UCSD-AML1 (cell line): ENCODE data around the gene PCDHGB6.
"Not testable (repeated sequence)": the region's sequence is repeated elsewhere in the genome, so short reads cannot be mapped to it uniquely, and the experiment has no call there.

Experiments
- DNase-seq: peaks from one replicate; lab custom pipeline; 2025; ENCODE audit not compliant: unreplicated experiment; lab: John Stamatoyannopoulos, UW

The PCDHGB6 gene

GRCh38 chr5:141417494-141418172, 9.8 kb downstream of the PCDHGB6 start, which contains the start of gene PCDHGB7:
Gene PCDHGB7 (plus strand): TSS chr5:141417677. CDS start chr5:141417860, 183 bp downstream.
- peak; percentile 73 for DNase-seq

- DNase-seq, result no peak
These were observed 11.5 kb downstream of the PCDHGB6 start for GRCh38 chr5:141419074-141419880.

- DNase-seq, result peak; percentile 44
These were observed 13.2 kb downstream of the PCDHGB6 start, which contains the start of gene PCDHGA11 for GRCh38 chr5:141420855-141421488. Gene PCDHGA11 (plus strand): TSS chr5:141421051. CDS start chr5:141421228, 177 bp downstream.

- DNase-seq, result no peak
These were observed 13.7 kb downstream of the PCDHGB6 start for GRCh38 chr5:141421489-141421855.

- DNase-seq, result no peak
These were observed 15.0 kb downstream of the PCDHGB6 start for GRCh38 chr5:141422742-141423291.

GRCh38 chr5:141427783-141428426, 20.1 kb downstream of the PCDHGB6 start:
- DNase-seq, result no peak

GRCh38 chr5:141430332-141431113, 22.7 kb downstream of the PCDHGB6 start, which contains the start of gene PCDHGA12:
Gene PCDHGA12 (plus strand): TSS chr5:141430507. CDS start chr5:141430760, 253 bp downstream.
- peak; percentile 64 for DNase-seq

GRCh38 chr5:141431286-141431685, 23.5 kb downstream of the PCDHGB6 start:
- no peak for DNase-seq

- DNase-seq, result not testable (repeated sequence)
These were observed 24.5 kb downstream of the PCDHGB6 start for GRCh38 chr5:141432308-141432707.

- not testable (repeated sequence) for DNase-seq
These were observed 24.9 kb downstream of the PCDHGB6 start for GRCh38 chr5:141432726-141433125.

GRCh38 chr5:141434006-141434405, 26.2 kb downstream of the PCDHGB6 start:
- no peak for DNase-seq

- no peak for DNase-seq
These were observed 29.4 kb downstream of the PCDHGB6 start for GRCh38 chr5:141437221-141437620.

- DNase-seq, result no peak
These were observed 31.8 kb downstream of the PCDHGB6 start for GRCh38 chr5:141439411-141440141.

GRCh38 chr5:141440341-141440740, 32.5 kb downstream of the PCDHGB6 start:
- no peak for DNase-seq

GRCh38 chr5:141441571-141442170, 33.9 kb downstream of the PCDHGB6 start:
- no peak for DNase-seq
